Head of caudate nucleus (tissue), 42 donors: ENCODE data around the gene NFIA.

Experiments
- DNase-seq, 42 donors: peaks; one replicate each; pipeline versions ENCODE4 v3.0.0 to v3.0.0-alpha.2; 2020 to 2021; ENCODE audit warnings: mixed read lengths in 7 of 42
- intact Hi-C: fragments of 100-400 bp; cut with DNase I; formaldehyde crosslinking; loops from one replicate; pipeline ENCODE4 v1.15.0; 2022

NFIA gene

GRCh38 chr1:61093525-61094137, 11.3 kb downstream of the NFIA start:
- no peak for DNase-seq
- intact Hi-C loops: no loop called here

- intact Hi-C loops: no loop called here
- no peak for DNase-seq
Observed at GRCh38 chr1:61094677-61095469, 12.5 kb downstream of the NFIA start.

- intact Hi-C loops: no loop called here
Observed at GRCh38 chr1:61095470-61095812, 13.1 kb downstream of the NFIA start.

GRCh38 chr1:61097317-61097716, 15.0 kb downstream of the NFIA start:
- intact Hi-C loops: no loop called here
- DNase-seq: no peak

More at GRCh38 chr1:61095470-61095812, 13.1 kb downstream of the NFIA start:
- DNase-seq: no peak

GRCh38 chr1:61097722-61098121, 15.4 kb downstream of the NFIA start:
- DNase-seq: no peak

GRCh38 chr1:61098333-61098732, 16.0 kb downstream of the NFIA start:
- intact Hi-C loops: no loop called here
- no peak for DNase-seq

More at GRCh38 chr1:61097722-61098121, 15.4 kb downstream of the NFIA start:
- intact Hi-C loops: no loop called here

- intact Hi-C loops: no loop called here
Observed at GRCh38 chr1:61098906-61099437, 16.6 kb downstream of the NFIA start.

GRCh38 chr1:61100578-61100977, 18.2 kb downstream of the NFIA start:
- intact Hi-C loops: no loop called here
- DNase-seq: no peak

More at GRCh38 chr1:61098906-61099437, 16.6 kb downstream of the NFIA start:
- no peak for DNase-seq

- DNase-seq: peak in 1 of 42 donors; percentile 16
- intact Hi-C loops: no loop called here
Observed at GRCh38 chr1:61101536-61101935, 19.2 kb downstream of the NFIA start.

GRCh38 chr1:61102041-61102440, 19.7 kb downstream of the NFIA start:
- intact Hi-C loops: no loop called here
- no peak for DNase-seq

- DNase-seq: no peak
- intact Hi-C loops: no loop called here
Observed at GRCh38 chr1:61102621-61103020, 20.3 kb downstream of the NFIA start.

GRCh38 chr1:61104220-61104671, 21.9 kb downstream of the NFIA start:
- intact Hi-C loops: no loop called here

GRCh38 chr1:61107638-61108037, 25.3 kb downstream of the NFIA start:
- intact Hi-C loops: no loop called here
- DNase-seq: no peak

More at GRCh38 chr1:61104220-61104671, 21.9 kb downstream of the NFIA start:
- DNase-seq: no peak

GRCh38 chr1:61109158-61109557, 26.8 kb downstream of the NFIA start:
- no peak for DNase-seq
- intact Hi-C loops: no loop called here

GRCh38 chr1:61109910-61110309, 27.5 kb downstream of the NFIA start:
- intact Hi-C loops: no loop called here
- no peak for DNase-seq

GRCh38 chr1:61110554-61110953, 28.2 kb downstream of the NFIA start:
- no peak for DNase-seq
- intact Hi-C loops: no loop called here

GRCh38 chr1:61111084-61112004, 29.0 kb downstream of the NFIA start:
- intact Hi-C loops: no loop called here

GRCh38 chr1:61114178-61114870, 32.0 kb downstream of the NFIA start:
- intact Hi-C loops: no loop called here
- no peak for DNase-seq

More at GRCh38 chr1:61111084-61112004, 29.0 kb downstream of the NFIA start:
- no peak for DNase-seq

GRCh38 chr1:61115436-61115835, 33.1 kb downstream of the NFIA start:
- intact Hi-C loops: no loop called here

More at GRCh38 chr1:61115436-61115835, 33.1 kb downstream of the NFIA start:
- DNase-seq: no peak
